Retinal pigment epithelial cell (primary cell): ENCODE data around the gene TXNDC5.
"Not testable (repeated sequence)": the region's sequence is repeated elsewhere in the genome, so short reads cannot be mapped to it uniquely, and the experiment has no call there.

ENCODE experiments used
- DNase-seq: peaks from one replicate; pipeline ENCODE4 v3.0.0-alpha.2; 2010; ENCODE audit warnings: low read depth
- H3K4me3 ChIP-seq: 2 replicates; pipeline ENCODE4 v1.5.1; 2011; ENCODE audit warnings: mild to moderate bottlenecking, low read length, control low read depth, moderate library complexity
- CTCF ChIP-seq: conservative IDR thresholded peaks from 2 replicates; pipeline ENCODE4 v1.5.1; 2011; ENCODE audit warnings: low read depth, low read length, control low read depth, inconsistent platforms

Gene TXNDC5

GRCh38 chr6:7897461-7898192 is 13.0 kb downstream of the TXNDC5 start:
- DNase-seq: no peak
- no peak overlapping the region for H3K4me3 ChIP-seq
- no peak for TF ChIP-seq CTCF

GRCh38 chr6:7896465-7896987 is 14.1 kb downstream of the TXNDC5 start:
- no peak for TF ChIP-seq CTCF
- H3K4me3 ChIP-seq: no peak overlapping the region
- DNase-seq: no peak

GRCh38 chr6:7895125-7895423 is 15.5 kb downstream of the TXNDC5 start:
- no peak for TF ChIP-seq CTCF
- DNase-seq: no peak
- H3K4me3 ChIP-seq: no peak overlapping the region

- no peak overlapping the region for H3K4me3 ChIP-seq
- DNase-seq: no peak
- no peak for TF ChIP-seq CTCF
These were observed 16.1 kb downstream of the TXNDC5 start for GRCh38 chr6:7894262-7895124.

- no peak overlapping the region for H3K4me3 ChIP-seq
- no peak for DNase-seq
- TF ChIP-seq CTCF: no peak
These were observed 17.2 kb downstream of the TXNDC5 start for GRCh38 chr6:7893342-7893741.

GRCh38 chr6:7892367-7892766 is 18.2 kb downstream of the TXNDC5 start:
- not testable (repeated sequence) for H3K4me3 ChIP-seq

GRCh38 chr6:7891078-7891872 is 19.3 kb downstream of the TXNDC5 start:
- no peak for TF ChIP-seq CTCF
- no peak for DNase-seq
- no peak overlapping the region for H3K4me3 ChIP-seq

More at GRCh38 chr6:7892367-7892766, 18.2 kb downstream of the TXNDC5 start:
- not testable (repeated sequence) for DNase-seq
